Vagina (tissue), 2 donors: ENCODE measurements around the gene DNAH10. TPM values are rescaled to one million over a fixed set of nuclear protein-coding genes. Genes with fewer than 3 reads are reported as not detected.

ENCODE experiments used
- DNase-seq, 2 donors: peaks; one replicate each; pipeline ENCODE4 v3.0.0-alpha.2; 2017; ENCODE audit errors: extremely low spot score in 2 of 2
- H3K27ac ChIP-seq: fragments of 200-600 bp; sonication (generic); one replicate; pipeline ENCODE4 v1.5.1; 2019
- H3K27me3 ChIP-seq: fragments of 200-600 bp; sonication (generic); one replicate; pipeline ENCODE4 v1.5.1; 2019
- H3K36me3 ChIP-seq, 2 donors: fragments of 200-600 bp; sonication (generic); one replicate each; pipeline ENCODE4 v1.5.1; 2017 to 2019
- H3K4me1 ChIP-seq: fragments of 200-600 bp; sonication (generic); one replicate; pipeline ENCODE4 v1.5.1; 2019
- H3K4me3 ChIP-seq, 2 donors: fragments of 200-600 bp; sonication (generic); 1 replicate in 1 of 2; 2 replicates in 1 of 2; pipeline ENCODE4 v1.5.1; 2016 to 2019
- H3K9me3 ChIP-seq: fragments of 200-600 bp; sonication (generic); one replicate; pipeline ENCODE4 v1.5.1; 2019
- POLR2A ChIP-seq, 2 donors: fragments of 450-650 bp; IDR thresholded peaks; one replicate each; pipeline ENCODE4 v1.6.1; 2017; ENCODE audit warnings: antibody characterized with exemption in 2 of 2, mild to moderate bottlenecking in 2 of 2, moderate library complexity in 2 of 2
- POLR2AphosphoS5 ChIP-seq, 2 donors: sonication (generic); formaldehyde crosslinking; IDR thresholded peaks; one replicate each; pipeline ENCODE4 v1.9.0; 2017; ENCODE audit warnings: antibody characterized with exemption in 2 of 2, mild to moderate bottlenecking in 2 of 2, low read depth in 1 of 2; ENCODE audit not compliant: insufficient read depth in 1 of 2
- intact Hi-C: fragments of 100-400 bp; cut with DNase I; formaldehyde crosslinking; loops from one replicate; pipeline ENCODE4 v1.15.1; 2023
- total RNA-seq: library from RNA; depleted of rRNA; stranded (reverse); fragments of >200 nt; gene quantifications from one replicate; pipeline ENCODE4 v1.2.3, GENCODE V29; 2016
- TF ChIP-seq, protein P1 (sequence below), 3 experiments: fragments of 450-650 bp in 2 of 3; fragments of 200-600 bp in 1 of 3; sonication (generic) in 1 of 3; IDR thresholded peaks; one replicate each; pipeline ENCODE4 v1.5.1; 2017 to 2019; ENCODE audit warnings: antibody characterized with exemption in 3 of 3, mild to moderate bottlenecking in 2 of 3, moderate library complexity in 2 of 3

Gene DNAH10
- total RNA-seq, 1 donor from 2014 or later, result not detected

DNA sequence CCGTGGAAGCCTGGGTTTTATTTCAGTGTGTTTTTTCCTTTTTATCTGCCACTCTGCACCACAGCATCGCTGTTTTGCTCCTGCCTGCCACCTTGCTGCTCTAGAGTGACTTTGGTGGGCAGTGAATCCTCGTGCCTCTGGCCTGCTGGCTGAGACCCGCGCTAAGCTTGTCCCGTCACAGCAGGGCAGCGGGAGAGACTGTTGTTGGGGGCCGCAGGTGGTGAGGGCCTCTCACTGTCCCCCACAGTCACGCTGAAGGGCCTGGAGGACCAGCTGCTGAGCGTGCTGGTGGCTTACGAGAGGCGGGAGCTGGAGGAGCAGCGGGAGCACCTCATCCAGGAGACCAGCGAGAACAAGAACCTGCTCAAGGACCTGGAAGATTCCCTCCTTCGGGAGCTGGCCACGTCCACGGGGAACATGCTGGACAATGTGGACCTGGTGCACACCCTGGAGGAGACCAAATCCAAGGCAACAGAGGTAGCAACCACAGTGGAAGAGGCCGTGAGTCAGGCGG lies 155.3 kb downstream of the DNAH10 start:
- H3K36me3 ChIP-seq, result no peaks in the 10 kb centered on the region
- TF ChIP-seq POLR2AphosphoS5 (IDR thresholded peaks at IDR 0.05; ENCODE audit: insufficient read depth in 1 of 2, low read depth in 1 of 2) (no peak), POLR2A (IDR thresholded peaks at IDR 0.05) (no peak)
- TF ChIP-seq, protein P1, sequence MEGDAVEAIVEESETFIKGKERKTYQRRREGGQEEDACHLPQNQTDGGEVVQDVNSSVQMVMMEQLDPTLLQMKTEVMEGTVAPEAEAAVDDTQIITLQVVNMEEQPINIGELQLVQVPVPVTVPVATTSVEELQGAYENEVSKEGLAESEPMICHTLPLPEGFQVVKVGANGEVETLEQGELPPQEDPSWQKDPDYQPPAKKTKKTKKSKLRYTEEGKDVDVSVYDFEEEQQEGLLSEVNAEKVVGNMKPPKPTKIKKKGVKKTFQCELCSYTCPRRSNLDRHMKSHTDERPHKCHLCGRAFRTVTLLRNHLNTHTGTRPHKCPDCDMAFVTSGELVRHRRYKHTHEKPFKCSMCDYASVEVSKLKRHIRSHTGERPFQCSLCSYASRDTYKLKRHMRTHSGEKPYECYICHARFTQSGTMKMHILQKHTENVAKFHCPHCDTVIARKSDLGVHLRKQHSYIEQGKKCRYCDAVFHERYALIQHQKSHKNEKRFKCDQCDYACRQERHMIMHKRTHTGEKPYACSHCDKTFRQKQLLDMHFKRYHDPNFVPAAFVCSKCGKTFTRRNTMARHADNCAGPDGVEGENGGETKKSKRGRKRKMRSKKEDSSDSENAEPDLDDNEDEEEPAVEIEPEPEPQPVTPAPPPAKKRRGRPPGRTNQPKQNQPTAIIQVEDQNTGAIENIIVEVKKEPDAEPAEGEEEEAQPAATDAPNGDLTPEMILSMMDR (IDR thresholded peaks at IDR 0.05), result no peak
- no peaks in the 10 kb centered on the region for H3K27me3 ChIP-seq
- no peaks in the 10 kb centered on the region for H3K9me3 ChIP-seq
- no peak for DNase-seq
- intact Hi-C loops, result no loop called here
- H3K27ac ChIP-seq, result no peak overlapping the region
- H3K4me1 ChIP-seq, result no peaks in the 10 kb centered on the region
- no peak overlapping the region for H3K4me3 ChIP-seq

DNA sequence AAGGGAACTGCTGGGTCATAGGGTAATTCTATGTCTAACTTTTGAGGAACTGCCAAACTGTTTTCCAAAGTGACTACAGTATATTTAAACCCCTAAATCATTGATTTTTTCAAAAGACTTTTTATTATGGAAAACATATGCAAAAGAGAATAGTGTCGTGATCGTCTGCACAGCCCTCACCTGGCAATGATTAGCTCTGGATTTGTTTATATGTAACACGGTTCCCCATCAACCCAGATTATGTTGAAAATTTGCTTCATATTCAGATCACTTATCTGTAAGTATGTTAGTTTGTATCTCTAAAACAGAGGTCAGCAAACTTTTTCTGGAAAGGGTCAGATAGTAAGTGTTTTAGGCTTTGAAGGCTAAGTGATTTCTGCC lies 157.9 kb downstream of the DNAH10 start:
- intact Hi-C loops, result no loop called here
- no peak for DNase-seq
- Histone ChIP-seq H3K9me3 (no peaks in the 10 kb centered on the region), H3K36me3 (no peaks in the 10 kb centered on the region), H3K27ac (no peak overlapping the region), H3K4me1 (no peaks in the 10 kb centered on the region), H3K27me3 (no peaks in the 10 kb centered on the region), H3K4me3 (no peak overlapping the region)
- TF ChIP-seq POLR2A (IDR thresholded peaks at IDR 0.05), result no peak

DNA sequence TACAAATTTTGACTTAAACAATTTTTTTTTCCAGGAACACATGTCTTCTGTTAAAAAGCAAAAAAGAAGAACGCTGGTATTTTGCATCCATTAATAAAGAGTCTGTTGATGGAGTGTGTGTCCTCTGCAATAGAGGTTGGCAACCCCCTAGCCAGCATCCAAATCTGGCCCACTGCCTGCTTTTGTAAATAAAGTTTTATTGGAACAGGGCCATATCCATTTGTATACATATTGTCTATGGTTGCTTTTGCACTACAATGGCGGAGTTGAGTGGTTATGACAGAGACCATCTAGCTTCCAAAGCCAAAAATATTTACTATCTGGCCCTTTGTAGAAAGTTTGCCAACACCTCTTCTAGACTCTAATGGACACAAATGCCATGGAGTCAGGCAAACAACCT lies 160.9 kb downstream of the DNAH10 start:
- intact Hi-C loops, result no loop called here
- Histone ChIP-seq H3K4me3 (no peak overlapping the region), H3K27me3 (no peaks in the 10 kb centered on the region), H3K9me3 (no peaks in the 10 kb centered on the region), H3K27ac (no peak overlapping the region), H3K36me3 (no peaks in the 10 kb centered on the region), H3K4me1 (no peaks in the 10 kb centered on the region)
- TF ChIP-seq POLR2AphosphoS5 (IDR thresholded peaks at IDR 0.05; ENCODE audit: insufficient read depth in 1 of 2, low read depth in 1 of 2) (no peak), POLR2A (IDR thresholded peaks at IDR 0.05) (no peak)
- TF ChIP-seq, protein P1 (IDR thresholded peaks at IDR 0.05), result no peak
- no peak for DNase-seq

DNA sequence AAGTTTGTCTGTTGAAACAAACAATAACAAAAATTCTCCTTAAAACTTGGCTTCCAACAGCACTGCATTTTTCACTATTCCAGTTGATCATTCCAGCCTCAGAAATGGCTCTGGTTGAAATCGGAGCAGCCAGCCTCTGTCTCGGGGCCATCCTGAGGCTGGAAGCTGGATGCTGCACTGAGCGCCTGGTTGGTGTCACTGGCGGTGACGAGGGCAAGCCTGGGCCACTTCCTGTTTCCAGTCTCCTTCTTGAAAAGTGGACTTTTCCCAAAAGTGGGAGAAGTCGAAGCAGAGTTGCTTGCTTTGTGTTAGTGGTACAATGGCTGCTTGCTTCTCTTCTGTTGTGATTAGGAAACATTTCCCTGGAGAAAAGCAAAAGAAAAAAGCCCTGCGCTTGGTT lies 161.8 kb downstream of the DNAH10 start:
- Histone ChIP-seq H3K4me3 (no peak overlapping the region), H3K27ac (no peak overlapping the region), H3K27me3 (no peaks in the 10 kb centered on the region), H3K4me1 (no peaks in the 10 kb centered on the region), H3K9me3 (no peaks in the 10 kb centered on the region), H3K36me3 (no peaks in the 10 kb centered on the region)
- DNase-seq, result no peak
- intact Hi-C loops, result no loop called here
- TF ChIP-seq POLR2A (IDR thresholded peaks at IDR 0.05) (no peak), POLR2AphosphoS5 (IDR thresholded peaks at IDR 0.05; ENCODE audit: insufficient read depth in 1 of 2, low read depth in 1 of 2) (no peak)
- TF ChIP-seq, protein P1 (IDR thresholded peaks at IDR 0.05), result no peak

DNA sequence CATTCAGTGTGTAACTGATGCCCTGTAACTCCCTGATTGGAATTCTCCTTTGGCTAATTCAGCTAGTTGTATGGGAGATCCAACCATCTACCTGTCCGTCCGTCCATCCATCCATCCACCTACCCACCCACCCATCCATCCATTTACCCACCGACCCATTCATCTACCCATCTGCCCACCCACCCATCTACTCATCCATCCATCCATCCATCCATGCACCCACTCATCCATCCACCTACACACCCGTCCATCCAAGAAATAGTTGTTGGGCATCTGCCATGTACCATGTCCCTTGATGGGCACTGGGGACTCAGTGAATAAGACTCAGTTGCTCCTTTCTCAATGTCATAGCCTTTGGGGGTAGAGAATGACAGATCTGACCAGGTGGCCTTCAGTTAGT lies 162.4 kb downstream of the DNAH10 start:
- no peaks in the 10 kb centered on the region for H3K4me1 ChIP-seq
- no peaks in the 10 kb centered on the region for H3K27me3 ChIP-seq
- TF ChIP-seq POLR2AphosphoS5 (IDR thresholded peaks at IDR 0.05; ENCODE audit: insufficient read depth in 1 of 2, low read depth in 1 of 2) (no peak), POLR2A (IDR thresholded peaks at IDR 0.05) (no peak)
- TF ChIP-seq, protein P1 (IDR thresholded peaks at IDR 0.05), result no peak
- intact Hi-C loops, result no loop called here
- no peak for DNase-seq
- no peak overlapping the region for H3K27ac ChIP-seq
- no peaks in the 10 kb centered on the region for H3K36me3 ChIP-seq
- no peak overlapping the region for H3K4me3 ChIP-seq
- H3K9me3 ChIP-seq, result no peaks in the 10 kb centered on the region
